K562 (cell line): ENCODE data around the gene FMNL1. TPM values are rescaled to one million over a fixed set of nuclear protein-coding genes. Genes with fewer than 3 reads are reported as not detected.

Experiments used
- CBFA2T3 ChIP-seq: fragments of 450-650 bp; IDR thresholded peaks from 2 replicates; pipeline ENCODE4 v1.6.1; 2017
- CBX3 ChIP-seq, 2 experiments: IDR thresholded peaks; 1 replicate in 1 of 2; 2 replicates in 1 of 2; pipeline ENCODE4 v1.6.1; 2012; ENCODE audit warnings: inconsistent platforms in 2 of 2, low read length in 2 of 2, borderline replicate concordance in 1 of 2, control low read depth in 1 of 2
- CEBPB ChIP-seq: fragments of 450-650 bp; IDR thresholded peaks from 2 replicates; pipeline ENCODE4 v1.6.1; 2016; ENCODE audit warnings: missing genetic modification characterization, missing compliant biosample characterization
- FOXM1 ChIP-seq, 2 experiments: fragments of 450-650 bp in 1 of 2; sonication (generic) in 1 of 2; formaldehyde crosslinking in 1 of 2; IDR thresholded peaks; 2 replicates each; pipeline versions ENCODE4 v1.6.1 to v1.9.0; 2017 to 2022; ENCODE audit warnings: low read depth in 2 of 2, mild to moderate bottlenecking in 2 of 2, missing genetic modification reagents in 1 of 2, moderate library complexity in 1 of 2
- GABPB2 ChIP-seq: fragments of 250-450 bp; sonication (Bioruptor Pico); conservative IDR thresholded peaks from 2 replicates; pipeline ENCODE4 v1.5.1; 2021; ENCODE audit warnings: mild to moderate bottlenecking
- HDAC3 ChIP-seq: fragments of 450-650 bp; IDR thresholded peaks from 2 replicates; pipeline ENCODE4 v1.6.1; 2018; ENCODE audit warnings: borderline replicate concordance, mild to moderate bottlenecking, moderate library complexity; ENCODE audit not compliant: partially characterized antibody
- HMGN3 ChIP-seq: IDR thresholded peaks from 2 replicates; pipeline ENCODE4 v1.6.1; 2011; ENCODE audit warnings: borderline replicate concordance, low read depth, mild to moderate bottlenecking, mixed read lengths, low read length; ENCODE audit not compliant: insufficient read length; ENCODE audit errors: extremely low read depth
- HNRNPK ChIP-seq: fragments of 200-400 bp; formaldehyde crosslinking; IDR thresholded peaks from one replicate; pipeline ENCODE4 v1.6.1; 2018; ENCODE audit warnings: mild to moderate bottlenecking, low read depth, low read length; ENCODE audit not compliant: poor library complexity, severe bottlenecking
- HSF4 ChIP-seq: fragments of 250-450 bp; sonication (Bioruptor Pico); IDR thresholded peaks from 2 replicates; pipeline ENCODE4 v2.1.2; 2022; ENCODE audit warnings: mild to moderate bottlenecking, moderate library complexity, borderline replicate concordance
- KDM2B ChIP-seq: fragments of 250-450 bp; sonication (Bioruptor Pico); IDR thresholded peaks from 2 replicates; pipeline ENCODE4 v1.8.0; 2021; ENCODE audit warnings: mild to moderate bottlenecking, moderate library complexity
- MTA1 ChIP-seq: fragments of 450-650 bp; IDR thresholded peaks from 2 replicates; pipeline ENCODE4 v1.6.1; 2017; ENCODE audit warnings: borderline replicate concordance
- NCOA4 ChIP-seq: fragments of 450-650 bp; IDR thresholded peaks from 2 replicates; pipeline ENCODE4 v1.6.1; 2018; ENCODE audit warnings: mild to moderate bottlenecking; ENCODE audit not compliant: partially characterized antibody
- PRPF4 ChIP-seq: fragments of 200-400 bp; formaldehyde crosslinking; IDR thresholded peaks from one replicate; pipeline ENCODE4 v1.6.1; 2017; ENCODE audit warnings: low read length, low read depth, mild to moderate bottlenecking; ENCODE audit not compliant: insufficient read depth, poor library complexity, severe bottlenecking
- RB1 ChIP-seq: fragments of 450-650 bp; IDR thresholded peaks from 2 replicates; pipeline ENCODE4 v1.6.1; 2017; ENCODE audit warnings: low read depth, mild to moderate bottlenecking
- RBM25 ChIP-seq: fragments of 200-400 bp; formaldehyde crosslinking; IDR thresholded peaks from 2 replicates; pipeline ENCODE4 v1.6.1; 2018; ENCODE audit warnings: low read length, low read depth, moderate library complexity; ENCODE audit not compliant: severe bottlenecking
- RNF219 ChIP-seq: fragments of 250-450 bp; sonication (Bioruptor Pico); IDR thresholded peaks from 2 replicates; pipeline ENCODE4 v1.5.0; 2022; ENCODE audit warnings: mild to moderate bottlenecking
- STAT5B ChIP-seq: fragments of 250-450 bp; sonication (Bioruptor Pico); IDR thresholded peaks from 2 replicates; pipeline ENCODE4 v1.8.0; 2021; ENCODE audit warnings: mild to moderate bottlenecking, inconsistent platforms
- ZKSCAN3 ChIP-seq: fragments of 250-450 bp; sonication (Bioruptor Pico); IDR thresholded peaks from 2 replicates; pipeline ENCODE4 v1.4.0; 2020
- ZNF134 ChIP-seq: fragments of 250-450 bp; sonication (Bioruptor Pico); conservative IDR thresholded peaks from 2 replicates; pipeline ENCODE4 v1.4.0; 2020
- ZNF3 ChIP-seq: fragments of 250-450 bp; sonication (Bioruptor Pico); IDR thresholded peaks from 2 replicates; pipeline ENCODE4 v1.5.0; 2021; ENCODE audit warnings: mild to moderate bottlenecking, moderate library complexity
- ZNF311 ChIP-seq: fragments of 250-450 bp; sonication (Bioruptor Pico); IDR thresholded peaks from 2 replicates; pipeline ENCODE4 v1.4.0; 2020; ENCODE audit warnings: mild to moderate bottlenecking, moderate library complexity
- ZNF444 ChIP-seq: fragments of 250-450 bp; sonication (Bioruptor Pico); IDR thresholded peaks from 2 replicates; pipeline ENCODE4 v1.4.0; 2020; ENCODE audit warnings: mild to moderate bottlenecking, moderate library complexity
- ZNF76 ChIP-seq: fragments of 250-450 bp; sonication (Bioruptor Pico); IDR thresholded peaks from 2 replicates; pipeline ENCODE4 v1.4.0; 2020; ENCODE audit warnings: mild to moderate bottlenecking, moderate library complexity, borderline replicate concordance
- polyA plus RNA-seq, 8 experiments: library from polyadenylated mRNA; depleted of rRNA in 4 of 8; stranded (reverse) in 5 of 8; unstranded in 3 of 8; fragments of >200 nt; fragmentation: Nextera tagmentation in 2 of 8; fragmentation: Illumina TruSeq in 1 of 8; extraction: Ambion mirVana in 2 of 8; extraction: Trizol in 1 of 8; gene quantifications; 2 replicates each; pipeline versions ENCODE4 v1.2.1 to v1.2.3, GENCODE V29; 2011 to 2014; ENCODE audit warnings: inconsistent platforms in 1 of 8, missing spikeins in 1 of 8
- total RNA-seq, 7 experiments: library from RNA; depleted of rRNA in 6 of 7; stranded (reverse); fragments of >200 nt in 6 of 7; fragmentation: Illumina TruSeq in 2 of 7; extraction: Trizol in 2 of 7; gene quantifications; 2 replicates each; pipeline versions ENCODE4 v1.2.1 to v1.2.3, GENCODE V29; 2011 to 2021; ENCODE audit warnings: low replicate concordance in 1 of 7
- TF ChIP-seq, protein P1 (sequence below): sonication (generic); formaldehyde crosslinking; IDR thresholded peaks from 2 replicates; pipeline ENCODE4 v1.9.0; 2022; ENCODE audit warnings: mild to moderate bottlenecking, missing genetic modification reagents
- TF ChIP-seq, protein P2 (sequence below): fragments of 450-650 bp; formaldehyde crosslinking; IDR thresholded peaks from 2 replicates; pipeline ENCODE4 v1.4.0; 2020; ENCODE audit warnings: mild to moderate bottlenecking, moderate library complexity

The FMNL1 gene
- total and polyA plus RNA-seq, 9 of the 15 experiments (the other 6 are each of a cell fraction or from before 2014, with no cell fraction given) = 0.70 to 36.6 (median 7.7) TPM

DNA sequence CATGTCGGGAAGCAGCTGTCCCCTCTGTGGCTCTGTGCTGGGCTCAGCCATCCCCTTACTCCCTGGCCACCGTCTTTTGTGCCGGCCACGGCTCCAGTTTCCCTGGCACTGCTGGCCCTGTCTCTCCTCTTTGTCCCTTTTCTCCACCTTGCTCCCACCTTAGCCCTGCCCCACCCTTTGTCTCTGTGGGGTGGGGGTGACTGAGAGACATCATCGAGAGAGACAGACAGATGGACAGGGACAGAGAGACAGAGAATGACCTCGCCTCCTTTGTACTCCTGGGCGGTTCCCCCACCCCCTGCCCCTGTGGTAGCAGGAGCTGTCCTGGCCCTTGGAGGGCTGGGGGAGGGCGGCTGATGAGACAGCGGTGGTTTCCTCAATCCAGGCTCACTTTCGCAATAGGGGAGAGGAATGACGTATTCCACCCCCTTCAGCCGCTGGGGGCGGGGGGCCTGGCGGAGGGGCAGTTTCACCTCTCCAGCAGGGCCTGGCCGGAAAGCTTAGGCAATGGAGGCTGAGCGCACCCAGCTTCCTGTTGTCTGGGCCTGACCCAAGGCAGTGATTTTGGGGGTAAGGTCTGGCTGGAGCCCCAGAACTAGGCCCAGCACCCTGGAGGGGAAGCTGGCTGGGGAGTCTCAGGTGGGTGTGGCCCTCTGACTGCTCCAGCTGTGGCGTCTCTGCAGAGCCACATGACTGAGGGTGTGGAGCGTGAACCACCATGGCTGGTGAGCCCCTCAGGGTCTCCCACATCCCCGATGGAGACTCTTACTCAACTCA lies 7.3 kb downstream of the FMNL1 start (continued):
- no peak for TF ChIP-seq KDM2B (CRISPR knock-in tag)
- TF ChIP-seq ZNF444 = no peak
- no peak for TF ChIP-seq RNF219 (CRISPR knock-in tag)
- TF ChIP-seq CBX3 (IDR thresholded peaks at IDR 0.05; ENCODE audit: borderline replicate concordance in 1 of 2, low read length in 2 of 2) = 0 out of 3 replicates have a peak, but pooled peaks of 1 of the 2 experiments have one; percentile 35
- TF ChIP-seq RBM25 = no peak
- peak; percentile 53; the same call in 1 of the 2 replicates for TF ChIP-seq CBFA2T3
- TF ChIP-seq ZKSCAN3 (CRISPR knock-in tag) = no peak
- TF ChIP-seq HNRNPK = no peak
- TF ChIP-seq ZNF134 (CRISPR knock-in tag) = no peak
- TF ChIP-seq STAT5B (CRISPR knock-in tag) = no peak
- TF ChIP-seq HMGN3 = peak; percentile 26
- peak; percentile 100 for TF ChIP-seq CEBPB (tag)
- no peak for TF ChIP-seq NCOA4
- no peak for TF ChIP-seq ZNF76 (CRISPR knock-in tag)
- TF ChIP-seq ZNF3 (CRISPR knock-in tag) = no peak
- peak; percentile 29; the same call in 1 of the 2 replicates for TF ChIP-seq MTA1
- no peak for TF ChIP-seq HSF4
- TF ChIP-seq RB1 = peak; percentile 68; the same call in 1 of the 2 replicates
- TF ChIP-seq, protein P1, sequence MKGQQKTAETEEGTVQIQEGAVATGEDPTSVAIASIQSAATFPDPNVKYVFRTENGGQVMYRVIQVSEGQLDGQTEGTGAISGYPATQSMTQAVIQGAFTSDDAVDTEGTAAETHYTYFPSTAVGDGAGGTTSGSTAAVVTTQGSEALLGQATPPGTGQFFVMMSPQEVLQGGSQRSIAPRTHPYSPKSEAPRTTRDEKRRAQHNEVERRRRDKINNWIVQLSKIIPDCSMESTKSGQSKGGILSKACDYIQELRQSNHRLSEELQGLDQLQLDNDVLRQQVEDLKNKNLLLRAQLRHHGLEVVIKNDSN = peak; percentile 48; the same call in 1 of the 2 replicates
- TF ChIP-seq ZNF311 (CRISPR knock-in tag) = no peak
- no peak for TF ChIP-seq FOXM1 (IDR thresholded peaks at IDR 0.05; ENCODE audit: low read depth)
- TF ChIP-seq FOXM1 (CRISPR knock-in tag; IDR thresholded peaks at IDR 0.05; ENCODE audit: low read depth) = no peak
- TF ChIP-seq, protein P2, sequence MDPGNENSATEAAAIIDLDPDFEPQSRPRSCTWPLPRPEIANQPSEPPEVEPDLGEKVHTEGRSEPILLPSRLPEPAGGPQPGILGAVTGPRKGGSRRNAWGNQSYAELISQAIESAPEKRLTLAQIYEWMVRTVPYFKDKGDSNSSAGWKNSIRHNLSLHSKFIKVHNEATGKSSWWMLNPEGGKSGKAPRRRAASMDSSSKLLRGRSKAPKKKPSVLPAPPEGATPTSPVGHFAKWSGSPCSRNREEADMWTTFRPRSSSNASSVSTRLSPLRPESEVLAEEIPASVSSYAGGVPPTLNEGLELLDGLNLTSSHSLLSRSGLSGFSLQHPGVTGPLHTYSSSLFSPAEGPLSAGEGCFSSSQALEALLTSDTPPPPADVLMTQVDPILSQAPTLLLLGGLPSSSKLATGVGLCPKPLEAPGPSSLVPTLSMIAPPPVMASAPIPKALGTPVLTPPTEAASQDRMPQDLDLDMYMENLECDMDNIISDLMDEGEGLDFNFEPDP (CRISPR knock-in tag) = no peak
- peak; percentile 65 for TF ChIP-seq HDAC3
- no peak for TF ChIP-seq PRPF4
- TF ChIP-seq GABPB2 (CRISPR knock-in tag) = no peak
